Mesendoderm (in vitro differentiated cells): ENCODE measurements around the gene TCAIM.
"Not testable (repeated sequence)": the region's sequence is repeated elsewhere in the genome, so short reads cannot be mapped to it uniquely, and the experiment has no call there.

ENCODE experiments used
- DNase-seq: peaks from one replicate; pipeline ENCODE4 v3.0.0; 2013
- H2AK5ac ChIP-seq: 2 replicates; pipeline ENCODE4 v1.6.1; 2013; ENCODE audit warnings: low read length, inconsistent platforms
- H2BK120ac ChIP-seq: 2 replicates; pipeline ENCODE4 v1.6.1; 2013; ENCODE audit warnings: low read depth, mild to moderate bottlenecking, low read length, moderate library complexity, mixed read lengths
- H2BK15ac ChIP-seq: replicated peaks from 2 replicates; pipeline ENCODE4 v1.6.1; 2013; ENCODE audit warnings: low read depth, mild to moderate bottlenecking, moderate library complexity
- H2BK5ac ChIP-seq: 2 replicates; pipeline ENCODE4 v1.6.1; 2013; ENCODE audit warnings: low read length, inconsistent platforms
- H3K18ac ChIP-seq: 2 replicates; pipeline ENCODE4 v1.6.1; 2013; ENCODE audit warnings: mild to moderate bottlenecking, low read length, mixed read lengths
- H3K23ac ChIP-seq: one replicate; pipeline ENCODE4 v1.6.1; 2013; ENCODE audit warnings: low read length
- H3K27ac ChIP-seq: 2 replicates; pipeline ENCODE4 v1.5.1; 2013; ENCODE audit warnings: low read depth, mild to moderate bottlenecking, inconsistent platforms, low read length, moderate library complexity
- H3K27me3 ChIP-seq: 2 replicates; pipeline ENCODE4 v1.6.1; 2013; ENCODE audit warnings: low read length, control low read depth, mild to moderate bottlenecking, inconsistent platforms; ENCODE audit not compliant: insufficient read depth, poor library complexity
- H3K36me3 ChIP-seq: 2 replicates; pipeline ENCODE4 v1.6.1; 2013; ENCODE audit warnings: low read length, inconsistent platforms; ENCODE audit not compliant: control insufficient read depth, insufficient read depth
- H3K4ac ChIP-seq: one replicate; pipeline ENCODE4 v1.6.1; 2013; ENCODE audit warnings: low read depth, mild to moderate bottlenecking, low read length, moderate library complexity
- H3K4me1 ChIP-seq: 2 replicates; pipeline ENCODE4 v1.6.1; 2013; ENCODE audit warnings: low read depth, low read length, inconsistent platforms; ENCODE audit not compliant: control insufficient read depth
- H3K4me2 ChIP-seq: 2 replicates; pipeline ENCODE4 v1.6.1; 2013; ENCODE audit warnings: low read length
- H3K4me3 ChIP-seq: 2 replicates; pipeline ENCODE4 v1.5.1; 2013; ENCODE audit warnings: mild to moderate bottlenecking, low read length
- H3K56ac ChIP-seq: one replicate; pipeline ENCODE4 v1.6.1; 2013; ENCODE audit warnings: low read length
- H3K79me1 ChIP-seq: 2 replicates; pipeline ENCODE4 v1.6.1; 2013; ENCODE audit warnings: low read length, inconsistent platforms
- H3K79me2 ChIP-seq: 2 replicates; pipeline ENCODE4 v1.6.1; 2013; ENCODE audit warnings: mild to moderate bottlenecking, low read length; ENCODE audit not compliant: control insufficient read depth, insufficient read depth
- H3K9ac ChIP-seq: 2 replicates; pipeline ENCODE4 v1.6.1; 2013; ENCODE audit warnings: low read length, inconsistent platforms
- H4K5ac ChIP-seq: one replicate; pipeline ENCODE4 v1.6.1; 2013; ENCODE audit warnings: low read length
- H4K8ac ChIP-seq: one replicate; pipeline ENCODE4 v1.6.1; 2013; ENCODE audit warnings: low read depth, mild to moderate bottlenecking, control low read depth, low read length, moderate library complexity
- WGBS: extraction: QIAGEN DNeasy Blood & Tissue Kit; methylation state at CpG from one replicate; pipeline ENCODE4 v1.1.7; 2013; ENCODE audit warnings: low lambda C conversion rate, missing lambda C conversion rate; ENCODE audit not compliant: insufficient coverage; ENCODE audit errors: extremely low coverage; 5-methylcytosine and 5-hydroxymethylcytosine counted together

Gene TCAIM

DNA sequence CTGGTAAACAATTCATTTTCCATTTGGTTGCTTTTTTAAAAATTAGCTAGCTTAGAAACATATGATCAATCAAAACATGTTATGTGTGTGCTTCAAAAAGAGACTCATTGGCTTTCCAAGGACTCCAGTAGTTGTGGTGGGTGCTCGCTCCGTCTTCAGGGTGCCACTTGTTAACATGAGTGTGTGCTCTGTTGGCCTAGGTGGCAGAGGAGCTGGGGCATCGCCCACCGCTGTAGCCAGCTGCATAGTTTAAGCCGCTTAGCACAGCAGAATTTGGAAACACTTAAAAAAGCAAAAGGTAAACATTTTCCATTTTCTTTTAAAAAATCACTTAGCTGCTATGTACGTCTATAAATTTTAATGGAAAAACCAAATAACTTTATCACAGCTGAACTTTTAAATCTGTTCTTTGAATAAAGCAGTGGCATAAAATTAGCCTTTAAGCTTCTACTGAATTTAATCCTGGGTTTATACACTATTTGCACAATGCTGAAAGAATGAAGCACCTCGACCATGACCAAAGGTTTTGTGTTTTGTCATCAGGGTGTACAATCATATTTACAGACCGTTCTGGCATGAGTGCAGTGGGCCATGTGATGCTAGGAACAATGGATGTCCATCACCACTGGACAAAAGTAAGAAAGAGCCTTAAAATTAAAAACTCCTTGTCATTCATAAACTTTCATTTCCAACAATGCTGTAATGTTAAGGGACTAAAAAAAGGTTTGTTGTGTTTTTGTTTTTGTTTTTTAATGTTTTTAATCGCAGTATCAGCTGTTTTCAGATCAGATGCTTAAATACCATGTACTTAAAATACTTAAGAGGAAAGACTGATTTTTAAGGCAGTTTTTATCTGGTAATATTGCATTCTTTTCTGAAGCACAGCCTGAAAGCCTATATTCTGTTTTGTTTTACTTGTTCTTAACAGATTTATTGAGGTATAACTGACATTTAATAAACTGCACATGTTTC lies 57.9 kb downstream of the TCAIM start:
- Histone ChIP-seq H3K36me3 (no peaks in the 10 kb centered on the region), H3K4ac (no peak overlapping the region), H3K27me3 (no peaks in the 10 kb centered on the region), H4K8ac (no peak overlapping the region), H2BK15ac (no peak overlapping the region), H3K56ac (no peak overlapping the region), H3K27ac (no peak overlapping the region), H3K23ac (no peak overlapping the region), H2AK5ac (no peak overlapping the region), H3K4me1 (no peaks in the 10 kb centered on the region), H3K4me3 (no peak overlapping the region), H4K5ac (no peak overlapping the region), H2BK5ac (no peak overlapping the region), H2BK120ac (no peak overlapping the region), H3K4me2 (no peak overlapping the region), H3K79me1 (no peaks in the 10 kb centered on the region), H3K18ac (no peak overlapping the region), H3K79me2 (no peaks in the 10 kb centered on the region), H3K9ac (no peak overlapping the region)
- no CpG with 5 or more reads among the region's 9 CpGs for WGBS
- no peak for DNase-seq

DNA sequence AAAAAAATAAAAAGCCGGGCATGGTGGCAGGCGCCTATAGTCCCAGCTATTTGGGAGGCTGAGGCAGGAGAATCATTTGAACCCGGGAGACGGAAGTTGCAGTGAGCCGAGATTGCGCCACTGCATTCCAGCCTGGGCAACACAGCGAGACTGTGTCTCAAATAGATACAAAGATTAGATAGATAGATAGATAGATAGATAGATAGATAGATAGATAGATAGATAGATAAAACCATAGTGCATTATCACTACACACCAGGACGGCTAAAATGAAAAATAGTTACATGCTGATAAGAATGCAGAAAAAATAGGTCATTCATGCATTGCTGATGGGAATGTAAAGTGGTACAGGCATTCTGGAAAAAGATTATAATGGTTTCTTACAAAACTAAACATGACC lies 59.7 kb downstream of the TCAIM start:
- not testable (repeated sequence) for H3K18ac ChIP-seq, H4K8ac ChIP-seq, H2BK120ac ChIP-seq, H3K79me2 ChIP-seq, H3K4me2 ChIP-seq, H3K27me3 ChIP-seq, H3K4me1 ChIP-seq, H4K5ac ChIP-seq, H3K56ac ChIP-seq, H3K27ac ChIP-seq, H3K4ac ChIP-seq, H3K36me3 ChIP-seq, H2BK15ac ChIP-seq, H3K79me1 ChIP-seq, DNase-seq, H3K9ac ChIP-seq, H3K23ac ChIP-seq, H2BK5ac ChIP-seq, H3K4me3 ChIP-seq, H2AK5ac ChIP-seq
- WGBS, result no CpG with 5 or more reads among the region's 8 CpGs

DNA sequence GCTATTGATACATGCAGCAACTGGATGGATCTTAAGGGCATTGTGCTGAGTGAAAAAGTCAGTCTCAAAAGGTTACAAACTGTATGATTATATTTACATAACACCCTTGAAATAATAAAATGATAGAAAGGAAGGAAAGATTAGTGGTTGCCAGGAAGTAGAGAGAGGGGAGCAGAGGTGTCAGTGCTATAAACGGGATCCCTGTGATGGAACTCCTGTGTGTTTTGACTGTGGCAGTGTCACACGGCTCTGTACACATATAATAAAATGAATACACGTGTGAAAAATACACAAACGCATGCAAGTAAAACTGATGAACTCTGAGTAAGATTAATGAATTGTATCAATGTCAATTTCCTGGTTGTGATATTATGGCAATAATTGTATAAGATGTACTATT lies 60.3 kb downstream of the TCAIM start:
- no peaks in the 10 kb centered on the region for H3K27me3 ChIP-seq
- H3K27ac ChIP-seq, result no peak overlapping the region
- H3K4ac ChIP-seq, result no peak overlapping the region
- H3K9ac ChIP-seq, result no peak overlapping the region
- no peak overlapping the region for H2BK120ac ChIP-seq
- no peaks in the 10 kb centered on the region for H3K36me3 ChIP-seq
- WGBS, result no CpG with 5 or more reads among the region's 4 CpGs
- H4K8ac ChIP-seq, result no peak overlapping the region
- no peaks in the 10 kb centered on the region for H3K79me2 ChIP-seq
- no peak overlapping the region for H3K23ac ChIP-seq
- no peak overlapping the region for H4K5ac ChIP-seq
- no peak overlapping the region for H3K56ac ChIP-seq
- no peak overlapping the region for H3K4me2 ChIP-seq
- H3K18ac ChIP-seq, result no peak overlapping the region
- no peak overlapping the region for H2BK5ac ChIP-seq
- no peak overlapping the region for H2AK5ac ChIP-seq
- no peaks in the 10 kb centered on the region for H3K4me1 ChIP-seq
- H3K79me1 ChIP-seq, result no peaks in the 10 kb centered on the region
- no peak overlapping the region for H3K4me3 ChIP-seq
- DNase-seq, result no peak
- no peak overlapping the region for H2BK15ac ChIP-seq

DNA sequence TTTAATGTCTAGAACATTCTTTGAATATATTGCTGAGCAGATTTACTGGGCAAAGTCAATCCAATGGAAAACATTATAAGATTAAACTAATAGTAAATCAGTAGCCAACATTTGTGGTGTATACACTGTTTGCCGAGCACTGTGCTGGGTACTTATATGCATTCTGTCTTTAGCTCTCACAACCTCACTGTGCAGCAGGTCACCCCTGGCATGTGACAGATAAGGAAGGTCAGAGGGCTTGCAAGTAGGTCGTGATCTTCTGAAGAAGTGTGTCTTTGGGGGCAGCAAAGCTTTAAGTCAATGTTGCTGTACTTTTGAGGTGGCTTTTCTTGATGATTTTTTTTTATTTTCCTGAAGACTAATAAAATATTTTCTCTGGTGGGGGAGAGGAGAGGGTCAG lies 62.2 kb downstream of the TCAIM start:
- DNase-seq, result no peak

DNA sequence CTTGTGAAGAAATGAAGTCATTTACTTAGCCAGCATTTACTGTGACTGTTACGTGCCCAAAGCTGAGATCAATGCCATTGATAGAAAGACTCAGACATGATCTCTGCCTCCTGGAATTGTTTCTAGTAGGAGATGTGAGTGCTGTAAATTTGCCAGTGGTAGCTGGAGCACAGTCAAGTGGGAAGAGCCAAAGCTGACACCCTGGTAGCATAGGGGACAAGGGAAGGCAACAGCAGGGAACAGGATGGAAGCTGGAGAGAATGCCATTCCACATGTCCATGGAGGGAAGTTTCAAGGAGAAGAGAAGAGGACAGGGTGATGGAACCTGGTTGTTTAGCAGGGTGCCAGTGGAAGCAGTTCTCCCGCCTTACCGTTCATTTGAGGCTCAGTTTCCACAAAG lies 64.0 kb downstream of the TCAIM start:
- no peak overlapping the region for H3K56ac ChIP-seq
- H4K8ac ChIP-seq, result no peak overlapping the region
- no peak overlapping the region for H2BK120ac ChIP-seq
- no peak for DNase-seq
- no peak overlapping the region for H2AK5ac ChIP-seq
- no peaks in the 10 kb centered on the region for H3K27me3 ChIP-seq
- WGBS, result no CpG with 5 or more reads among the region's 3 CpGs
- H3K4me2 ChIP-seq, result no peak overlapping the region
- no peak overlapping the region for H3K23ac ChIP-seq
- H4K5ac ChIP-seq, result no peak overlapping the region
- H3K18ac ChIP-seq, result no peak overlapping the region
- no peak overlapping the region for H3K4me3 ChIP-seq
- no peak overlapping the region for H3K9ac ChIP-seq
- no peak overlapping the region for H3K27ac ChIP-seq
- H2BK5ac ChIP-seq, result no peak overlapping the region
- no peaks in the 10 kb centered on the region for H3K79me1 ChIP-seq
- no peaks in the 10 kb centered on the region for H3K79me2 ChIP-seq
- H3K36me3 ChIP-seq, result no peaks in the 10 kb centered on the region
- no peak overlapping the region for H3K4ac ChIP-seq
- H3K4me1 ChIP-seq, result no peaks in the 10 kb centered on the region
- no peak overlapping the region for H2BK15ac ChIP-seq

More for the DNA sequence above, 62.2 kb downstream of the TCAIM start:
- H2BK15ac ChIP-seq, result no peak overlapping the region
- H3K79me1 ChIP-seq, result no peaks in the 10 kb centered on the region
- no peak overlapping the region for H3K23ac ChIP-seq
- H3K56ac ChIP-seq, result no peak overlapping the region
- no peaks in the 10 kb centered on the region for H3K79me2 ChIP-seq
- H3K4me1 ChIP-seq, result no peaks in the 10 kb centered on the region
- no peak overlapping the region for H3K18ac ChIP-seq
- H3K36me3 ChIP-seq, result no peaks in the 10 kb centered on the region
- H4K5ac ChIP-seq, result no peak overlapping the region
- no peak overlapping the region for H2BK5ac ChIP-seq
- no peak overlapping the region for H3K9ac ChIP-seq
- no peak overlapping the region for H2AK5ac ChIP-seq
- WGBS, result no CpG with 5 or more reads among the region's 2 CpGs
- no peak overlapping the region for H3K4ac ChIP-seq
- H3K27me3 ChIP-seq, result no peaks in the 10 kb centered on the region
- no peak overlapping the region for H3K4me3 ChIP-seq
- H4K8ac ChIP-seq, result no peak overlapping the region
- no peak overlapping the region for H3K4me2 ChIP-seq
- no peak overlapping the region for H3K27ac ChIP-seq
- H2BK120ac ChIP-seq, result no peak overlapping the region
